ENCODE data around the gene HOXA1. TPM values are rescaled to one million over a fixed set of nuclear protein-coding genes. Genes with fewer than 3 reads are reported as not detected.
A peak's percentile ranks its signal among the peaks of the same experiment; 100 is the strongest.

HOXA1 gene
- total RNA-seq, 1 donor from 2014 or later: 5.5 TPM

DNA sequence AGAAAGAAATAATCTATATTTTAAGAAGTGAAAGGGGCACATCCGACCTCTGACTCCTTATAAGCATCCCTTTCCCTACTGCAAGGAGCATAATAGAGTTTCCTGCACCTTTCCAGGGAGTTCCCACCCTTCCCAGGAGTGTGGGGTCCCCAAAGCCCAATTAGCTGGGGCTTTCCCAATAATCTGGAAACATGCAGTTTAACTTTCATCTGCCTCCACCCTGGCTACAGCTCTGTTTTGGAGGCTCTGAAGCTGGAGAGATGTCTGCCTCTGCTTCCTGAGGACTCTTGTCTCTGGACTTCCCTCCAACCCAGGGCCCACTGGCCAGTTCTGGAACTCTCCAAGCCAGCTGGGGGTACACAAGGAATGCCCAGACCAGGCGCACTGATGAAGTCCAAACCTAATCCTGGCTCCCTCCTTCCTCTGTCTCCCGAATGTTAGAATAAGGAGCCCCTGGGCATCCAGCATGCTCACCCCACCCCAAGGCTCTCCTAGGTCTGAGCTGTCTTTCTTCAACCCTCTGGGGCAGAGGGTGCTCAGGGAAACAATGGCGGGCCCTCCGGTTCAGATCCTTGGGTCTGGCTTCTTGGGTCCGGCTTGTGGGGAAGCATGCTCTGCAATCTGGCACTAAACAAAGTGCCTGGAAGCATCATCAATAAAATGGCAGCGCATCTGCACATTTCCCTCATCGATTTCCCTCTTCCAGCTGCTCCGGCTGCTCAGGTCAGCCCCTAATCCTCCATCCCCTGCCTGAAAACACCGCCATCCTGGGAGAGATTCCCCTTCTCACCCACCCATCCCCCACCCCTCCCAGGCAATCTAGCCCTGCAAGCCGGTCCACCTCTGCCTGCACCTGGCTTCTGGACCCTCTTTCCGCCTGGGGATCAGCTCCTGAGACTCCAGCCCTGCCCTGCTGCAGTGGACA is 21.4 kb upstream of the HOXA1 start:
- no peak for DNase-seq (ENCODE audit: low read depth)

DNA sequence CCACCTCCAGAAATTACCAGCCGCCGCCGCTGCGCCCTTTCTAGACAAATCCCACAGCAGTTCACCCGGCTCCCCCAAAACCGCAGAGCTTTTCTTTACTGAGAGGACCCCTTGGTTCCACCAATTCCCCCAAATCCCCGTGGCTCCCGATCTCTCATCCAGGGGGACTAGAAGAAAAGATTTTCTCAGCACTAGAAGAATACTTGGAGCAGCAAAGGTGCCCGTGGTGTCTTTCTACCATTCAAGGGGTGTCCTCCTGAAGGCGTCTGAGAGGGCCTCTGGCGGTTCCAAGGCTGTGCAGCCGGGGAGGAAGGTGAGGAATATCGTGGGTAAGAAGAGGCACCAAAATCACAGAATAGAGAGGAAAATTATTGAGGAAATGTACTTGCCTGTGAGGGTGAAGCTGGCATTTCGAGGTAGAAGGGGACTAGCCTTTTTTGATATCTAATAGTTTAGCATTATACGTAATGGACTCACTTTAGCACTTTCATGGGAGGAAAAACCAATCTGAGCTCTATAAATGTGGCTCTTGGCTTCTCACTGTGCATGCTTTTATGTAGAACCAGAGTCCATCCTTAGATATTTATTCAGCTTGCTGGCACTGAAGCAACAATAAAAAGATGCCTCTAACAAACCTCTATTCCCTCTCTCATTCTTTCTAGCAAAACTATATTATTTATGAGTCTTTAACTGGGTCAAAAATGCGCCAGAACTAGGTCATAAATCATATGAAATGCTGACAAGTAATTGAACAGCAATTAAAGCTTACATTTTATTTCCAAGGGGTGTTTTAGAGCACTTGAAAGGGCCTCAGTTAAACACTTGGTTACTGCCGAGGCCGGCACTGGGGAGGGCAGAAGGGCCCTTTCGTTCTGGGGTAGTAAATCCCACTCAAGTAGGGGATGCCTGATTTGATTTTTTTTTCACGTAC is 20.5 kb upstream of the HOXA1 start:
- no peak for DNase-seq (ENCODE audit: low read depth)

DNA sequence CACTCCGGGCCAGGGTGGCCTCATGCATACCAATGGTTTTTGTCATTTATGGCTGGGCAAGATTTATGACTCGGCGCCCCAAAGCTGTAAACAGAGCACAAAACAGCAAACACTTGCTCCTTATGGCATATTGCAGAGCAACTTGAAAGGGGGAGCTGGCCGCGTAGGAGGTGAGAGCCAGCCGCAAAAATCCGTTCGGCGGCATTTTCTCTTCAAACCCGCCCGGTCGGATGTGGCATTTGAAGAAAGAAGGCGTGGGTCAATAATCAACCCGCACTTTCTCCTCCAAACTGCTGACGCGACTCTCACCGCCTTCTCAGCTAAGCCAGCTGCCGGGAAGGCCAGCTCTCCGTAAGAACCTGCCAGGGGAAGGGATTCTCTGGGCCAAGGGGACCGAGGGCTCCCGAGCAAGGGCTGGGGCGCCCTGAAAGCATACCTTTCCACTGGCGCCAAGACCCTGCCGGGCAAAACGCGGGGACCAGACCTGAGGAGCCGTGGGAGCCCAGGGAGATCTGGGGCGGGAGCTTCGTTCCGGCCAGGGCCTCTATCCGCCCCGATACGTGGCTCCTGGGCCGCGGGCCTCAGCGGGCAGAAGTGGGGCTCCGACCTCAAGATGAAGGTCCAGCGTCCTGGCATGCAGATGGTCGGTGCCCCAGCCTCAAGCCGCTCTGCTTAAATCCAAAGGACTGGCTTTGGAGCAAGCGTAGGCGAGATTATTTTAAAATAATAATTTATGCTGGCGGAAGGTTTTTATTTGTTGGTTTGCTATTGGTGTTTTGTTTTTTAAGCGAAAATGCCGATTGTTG is 19.6 kb upstream of the HOXA1 start:
- no peak for DNase-seq (ENCODE audit: low read depth)

DNA sequence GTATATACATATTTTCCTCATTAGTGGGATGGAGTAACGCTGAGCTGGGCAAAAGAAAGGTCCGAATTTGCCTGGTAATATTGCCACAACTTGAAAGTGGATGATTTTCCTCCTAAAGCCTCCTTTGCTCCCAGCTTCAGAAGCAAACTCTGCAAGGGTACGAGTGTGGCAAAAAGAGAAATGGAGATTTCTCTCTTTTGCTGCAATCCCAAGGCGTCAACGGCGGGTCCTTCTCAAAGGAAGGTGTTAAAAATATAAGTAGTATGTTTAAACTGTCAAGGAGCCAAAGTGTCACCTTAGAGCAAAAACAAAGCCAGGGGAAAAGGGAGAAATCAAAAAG is 19.1 kb upstream of the HOXA1 start:
- no peak for DNase-seq (ENCODE audit: low read depth)

DNA sequence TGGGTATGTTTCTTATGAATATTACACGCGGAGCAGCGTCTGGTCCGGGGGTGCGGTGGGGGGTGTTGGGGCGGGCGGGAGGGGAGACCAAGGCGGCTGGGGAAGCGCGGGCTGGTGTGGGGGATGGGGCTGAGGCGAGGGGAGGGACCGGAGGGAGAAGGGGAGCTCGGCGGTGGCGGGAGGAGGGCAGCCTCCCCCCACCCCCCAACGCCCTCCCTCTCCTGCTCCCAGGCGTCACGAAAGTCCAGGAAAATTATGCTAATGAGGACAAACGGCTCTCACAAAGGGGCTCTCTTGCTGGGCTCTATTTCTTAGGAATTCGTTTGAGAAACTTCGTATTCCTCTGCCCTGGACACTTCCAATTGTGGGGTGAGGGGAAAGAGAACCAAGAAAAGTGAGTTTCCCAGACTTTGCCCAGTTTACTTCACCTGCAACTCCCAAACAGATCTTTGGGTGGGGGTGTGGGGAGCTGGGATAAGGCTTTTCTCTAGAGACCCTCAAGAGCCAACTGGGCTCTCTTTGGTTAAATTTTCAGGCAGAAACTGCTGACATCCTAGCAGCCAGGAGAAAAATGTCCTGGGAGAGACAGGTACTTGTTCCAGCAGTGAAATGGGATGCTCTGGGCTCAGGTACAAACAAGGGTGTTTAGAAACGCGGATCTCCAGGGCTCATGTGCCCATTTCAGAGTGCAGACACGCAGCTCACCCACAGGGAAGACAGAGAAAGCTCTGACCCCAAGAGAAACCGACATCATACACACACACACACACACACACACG is 18.4 kb upstream of the HOXA1 start:
- DNase-seq (ENCODE audit: low read depth): peak; percentile 70

DNA sequence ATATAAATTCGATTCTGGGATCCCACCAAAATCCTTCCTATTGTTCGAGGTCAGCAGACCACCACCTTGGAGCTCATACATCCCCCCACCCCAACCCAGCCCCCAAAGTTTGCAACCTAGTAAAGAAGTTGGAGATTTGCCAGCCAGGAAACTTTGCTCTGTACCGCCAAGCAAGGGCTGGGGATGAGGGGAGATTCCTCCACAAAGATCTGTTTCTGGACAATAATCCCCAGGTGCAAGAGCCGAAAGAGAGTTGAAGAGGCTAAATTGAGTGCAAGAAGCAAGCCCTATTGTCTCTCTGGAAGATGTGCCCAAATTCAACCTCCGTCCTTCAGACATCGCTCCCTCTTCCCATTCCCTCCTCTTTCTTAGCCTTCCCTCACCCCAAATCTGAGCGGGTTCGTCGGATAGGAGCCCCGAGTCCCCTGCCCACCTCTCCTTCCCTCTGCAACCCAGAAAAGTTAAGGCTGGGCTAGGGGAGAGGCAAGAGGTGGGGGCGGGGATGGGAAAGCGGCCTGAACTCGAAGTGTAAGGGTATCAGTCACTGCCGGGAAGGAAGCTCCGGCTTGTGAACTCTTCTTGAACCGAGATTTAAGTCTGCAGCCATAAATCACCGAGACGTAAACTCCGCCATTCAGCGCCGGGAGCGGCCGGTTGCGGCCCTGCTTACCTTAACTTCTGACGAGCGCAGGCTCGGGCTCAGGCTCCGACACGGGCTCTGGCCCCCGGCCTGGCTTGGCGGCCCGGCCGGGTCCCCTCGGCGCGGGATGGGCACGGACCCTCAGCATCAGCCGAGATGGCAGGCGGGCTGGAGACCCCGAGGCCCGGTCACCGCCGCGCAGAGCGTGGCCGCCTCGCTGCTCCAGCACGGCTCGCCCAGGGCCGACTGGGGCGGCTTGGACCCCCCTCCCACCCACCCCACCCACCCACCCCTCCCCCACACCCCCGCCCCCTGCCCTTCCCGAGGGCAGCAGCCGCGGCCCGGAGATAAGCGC is 17.5 kb upstream of the HOXA1 start:
- DNase-seq (ENCODE audit: low read depth): peak; percentile 79

DNA sequence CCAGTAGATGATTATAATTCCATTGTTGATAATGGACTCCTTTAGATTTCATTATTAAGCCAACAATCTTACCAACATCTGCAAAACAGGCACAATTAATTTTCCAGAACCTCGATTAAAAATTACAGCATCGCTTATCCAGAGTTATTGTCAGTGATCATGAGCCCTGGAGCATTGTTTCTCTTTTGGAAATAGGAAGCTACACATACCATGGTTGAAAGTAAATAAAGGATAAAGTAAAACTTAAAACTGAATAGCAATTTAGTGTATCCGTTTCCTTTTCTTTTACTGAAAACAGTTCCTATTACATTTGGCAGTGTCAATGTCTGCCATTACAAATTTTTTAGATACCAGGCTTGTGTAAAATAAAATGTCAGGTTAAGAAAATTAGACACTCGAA is 16.6 kb upstream of the HOXA1 start:
- DNase-seq (ENCODE audit: low read depth): no peak

DNA sequence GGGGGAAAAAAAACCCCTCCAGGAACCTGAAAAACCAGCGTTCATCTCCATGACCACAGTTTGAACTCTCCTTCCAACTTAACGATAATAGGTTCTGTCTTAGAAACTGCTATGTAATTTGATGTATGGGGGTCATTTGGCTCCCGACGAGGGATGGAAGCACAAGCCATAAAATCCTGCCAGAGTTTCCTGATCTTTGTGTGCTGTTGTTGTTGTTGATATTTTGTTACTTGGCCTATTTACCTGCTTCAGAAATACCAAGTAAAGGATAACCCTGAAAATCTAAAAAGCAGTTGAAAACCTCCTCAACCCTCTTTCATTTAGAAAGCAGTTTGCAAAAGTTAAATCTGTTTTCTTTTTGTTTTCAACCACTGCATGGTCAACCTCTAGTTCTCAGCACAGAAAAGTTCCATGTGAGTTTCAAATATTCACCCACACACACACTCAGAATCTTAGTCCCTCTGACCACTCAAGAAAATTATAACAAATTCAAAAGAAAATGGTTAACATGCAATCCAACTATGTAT is 16.0 kb upstream of the HOXA1 start:
- no peak for DNase-seq (ENCODE audit: low read depth)

DNA sequence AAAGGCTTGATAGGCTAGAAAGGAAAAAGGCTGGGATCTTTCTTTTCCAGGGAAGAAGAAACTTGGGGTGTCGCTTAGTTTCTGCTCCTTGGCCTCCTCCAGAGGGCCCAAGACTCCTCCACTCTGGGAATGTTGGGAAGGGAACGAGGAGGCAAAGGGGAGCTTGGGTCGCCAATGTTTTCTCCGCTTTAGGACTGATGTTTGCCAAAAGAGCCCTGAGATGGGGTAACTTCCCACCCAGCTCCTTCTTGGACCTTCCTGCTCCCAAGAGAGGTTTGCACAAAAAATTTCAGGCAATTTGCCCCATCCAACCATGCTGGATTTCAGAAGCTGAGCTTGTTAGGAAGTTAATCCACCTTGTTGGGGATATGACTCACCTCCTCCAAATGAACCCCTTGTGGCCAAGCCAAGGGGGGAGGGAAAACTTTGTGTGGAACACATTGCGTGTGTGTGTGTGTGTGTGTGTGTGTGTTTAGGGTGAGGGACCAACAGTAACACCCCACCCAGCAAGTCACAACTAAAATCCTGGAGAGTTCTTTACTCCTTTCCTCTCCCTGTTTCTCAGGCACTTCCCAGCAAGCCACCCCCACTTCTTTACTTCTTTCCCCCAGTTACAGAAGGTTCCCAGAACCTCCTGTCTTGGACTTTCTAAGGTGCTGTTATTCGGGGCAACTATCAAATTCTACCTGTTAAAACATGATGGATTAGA is 15.4 kb upstream of the HOXA1 start:
- DNase-seq (ENCODE audit: low read depth): peak; percentile 45

DNA sequence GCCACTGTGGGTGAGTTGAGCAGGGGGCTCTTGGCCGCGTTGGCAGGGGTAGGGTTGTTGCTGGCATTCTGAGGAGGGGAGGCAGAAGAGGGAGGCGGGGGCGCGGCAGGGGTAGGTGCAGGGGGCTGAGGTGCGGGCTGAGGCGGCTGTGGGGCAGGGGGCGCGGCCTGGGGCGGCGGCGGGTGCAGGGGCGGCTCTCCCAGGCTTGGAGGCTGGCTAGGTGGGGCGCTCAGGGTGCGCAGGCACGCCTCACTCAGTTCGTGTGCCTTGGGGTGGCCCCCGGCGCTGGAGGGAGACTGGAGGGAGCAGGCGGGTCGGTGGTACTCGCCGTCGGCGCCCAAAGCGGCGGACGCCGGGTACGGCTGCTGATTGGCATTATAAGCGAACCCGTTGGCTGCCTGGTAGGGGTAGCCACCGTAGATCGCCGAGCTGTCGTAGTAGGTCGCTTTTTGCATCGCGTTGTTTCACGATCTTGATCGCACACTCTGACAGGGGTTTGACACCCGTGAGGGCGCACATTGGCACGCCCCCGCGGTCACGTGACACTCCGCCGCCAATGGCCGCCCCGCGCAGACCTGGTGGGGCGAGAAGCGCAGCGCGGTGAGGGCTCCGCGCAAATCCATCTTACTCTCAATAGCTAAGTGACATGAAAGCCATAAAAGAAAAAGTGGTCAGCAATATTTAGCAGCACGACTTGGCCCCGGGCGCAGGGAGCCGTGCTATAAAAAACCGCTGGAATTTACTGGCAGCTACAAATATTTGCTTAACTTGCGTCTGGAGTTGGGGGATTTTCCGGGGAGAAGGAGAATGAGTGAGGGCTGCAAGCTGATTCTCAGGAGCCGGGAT is 14.6 kb upstream of the HOXA1 start:
- peak; percentile 39 for DNase-seq (ENCODE audit: low read depth)

DNA sequence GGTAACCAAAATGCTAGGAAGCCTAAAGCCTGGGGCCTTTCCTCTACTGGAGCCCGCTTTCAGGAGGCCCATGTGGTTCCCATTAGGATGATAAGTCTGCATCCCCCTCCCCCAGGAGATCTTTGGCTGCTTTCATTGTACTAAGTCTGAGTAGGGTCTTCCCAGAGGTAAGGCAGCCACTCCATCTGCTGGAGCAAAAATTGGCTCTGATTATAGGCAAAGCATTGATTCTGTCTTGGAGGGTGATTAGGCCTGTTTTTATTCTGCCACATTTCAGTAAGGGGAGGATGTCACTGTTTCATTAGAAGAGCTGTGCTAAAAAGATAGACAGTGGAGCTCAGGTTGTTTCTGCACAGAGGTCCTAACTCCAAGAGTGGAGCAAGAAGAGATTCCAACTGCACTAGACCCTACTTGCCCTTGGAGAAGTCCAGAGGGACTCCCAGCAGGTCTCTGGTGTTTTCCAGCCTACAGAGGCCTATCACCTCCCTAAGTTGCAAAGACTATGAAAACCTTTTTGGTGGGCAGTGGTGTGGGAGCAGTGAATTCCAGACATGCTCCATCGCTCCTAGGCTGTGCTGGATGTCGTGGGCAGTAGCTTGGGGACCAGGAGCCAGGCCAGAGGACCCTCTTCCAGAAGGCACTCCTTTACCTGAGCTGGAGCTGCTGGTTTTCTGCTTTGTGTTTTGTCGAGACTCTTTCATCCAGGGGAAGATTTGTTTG is 13.8 kb upstream of the HOXA1 start:
- no peak for DNase-seq (ENCODE audit: low read depth)

DNA sequence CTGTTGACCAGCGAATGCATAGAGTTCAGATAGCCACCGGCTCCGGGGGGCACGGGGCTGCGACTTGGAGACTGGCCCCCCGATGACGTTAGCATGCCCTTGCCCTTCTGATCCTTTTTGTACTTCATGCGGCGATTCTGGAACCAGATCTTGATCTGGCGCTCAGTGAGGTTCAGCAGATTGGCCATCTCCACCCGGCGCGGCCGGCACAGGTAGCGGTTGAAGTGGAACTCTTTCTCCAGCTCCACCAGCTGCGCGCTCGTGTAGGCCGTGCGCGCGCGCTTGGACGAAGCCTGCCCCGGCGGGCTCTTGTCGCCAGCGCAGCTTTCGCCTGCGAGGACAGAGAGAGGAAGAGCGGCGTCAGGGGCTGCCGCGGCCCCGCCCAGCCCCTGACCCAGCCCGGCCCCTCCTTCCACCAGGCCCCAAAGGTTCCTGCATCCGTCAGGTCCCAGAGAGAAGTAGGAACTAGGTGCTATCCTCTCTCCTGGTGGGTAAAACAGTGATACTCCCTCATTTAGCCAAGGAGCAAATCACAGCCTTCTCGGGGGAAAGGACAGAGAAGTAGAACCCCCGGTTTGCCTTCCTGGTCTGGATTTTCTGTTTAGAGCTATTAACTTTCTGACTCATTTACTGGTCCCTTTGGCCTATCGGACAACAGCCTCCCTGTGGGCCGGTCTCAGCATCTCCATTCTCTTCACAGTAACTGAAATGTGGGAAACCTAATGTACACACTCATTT is 12.8 kb upstream of the HOXA1 start:
- no peak for DNase-seq (ENCODE audit: low read depth)

DNA sequence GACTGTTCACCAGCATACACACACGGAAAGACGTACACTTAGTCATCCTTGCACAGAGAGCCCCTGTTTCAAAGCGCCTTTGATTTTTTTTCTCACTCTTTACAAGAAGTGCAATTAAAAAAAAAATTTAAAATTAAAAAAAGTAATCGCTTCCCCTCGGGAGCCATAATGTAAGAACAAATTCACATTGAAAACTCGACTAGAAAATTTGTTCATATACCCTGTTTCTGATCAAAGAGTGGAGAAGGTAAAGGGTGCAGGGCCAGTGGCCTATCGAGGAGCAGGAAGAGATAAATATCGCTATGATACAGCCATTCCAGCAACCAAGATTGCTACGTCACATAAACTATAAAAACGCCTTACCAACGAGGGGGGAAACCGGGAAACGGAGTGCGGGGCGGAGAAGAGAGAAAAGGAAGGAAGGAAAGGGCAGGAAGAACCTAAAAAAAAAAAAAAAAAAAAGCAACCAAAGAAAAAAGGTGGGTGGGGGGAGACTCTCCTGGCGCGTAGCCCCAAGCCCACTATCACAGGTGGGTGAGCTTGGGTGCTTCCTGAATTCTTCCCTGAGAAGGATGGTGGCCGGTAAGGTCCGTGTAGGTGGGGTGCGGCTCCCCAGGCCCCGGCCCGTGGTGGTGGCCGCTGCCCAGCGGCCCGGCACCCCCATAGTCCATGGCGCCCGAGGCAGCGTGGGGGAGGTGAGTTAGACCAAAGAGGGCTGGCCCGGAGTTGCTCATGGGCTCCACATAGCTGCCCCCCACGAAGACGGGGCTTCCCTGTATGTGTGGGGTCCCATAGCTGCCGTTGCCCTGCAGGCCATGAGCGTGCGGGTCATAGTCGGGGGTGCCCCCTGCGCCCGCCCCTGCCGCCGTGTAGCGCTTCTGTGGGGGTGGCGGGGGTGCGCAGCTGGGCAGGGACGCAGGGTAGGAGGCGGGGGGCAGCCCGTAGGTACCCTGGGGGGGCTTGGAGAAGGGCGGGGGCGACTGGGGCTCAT is 11.9 kb upstream of the HOXA1 start:
- DNase-seq (ENCODE audit: low read depth): no peak

DNA sequence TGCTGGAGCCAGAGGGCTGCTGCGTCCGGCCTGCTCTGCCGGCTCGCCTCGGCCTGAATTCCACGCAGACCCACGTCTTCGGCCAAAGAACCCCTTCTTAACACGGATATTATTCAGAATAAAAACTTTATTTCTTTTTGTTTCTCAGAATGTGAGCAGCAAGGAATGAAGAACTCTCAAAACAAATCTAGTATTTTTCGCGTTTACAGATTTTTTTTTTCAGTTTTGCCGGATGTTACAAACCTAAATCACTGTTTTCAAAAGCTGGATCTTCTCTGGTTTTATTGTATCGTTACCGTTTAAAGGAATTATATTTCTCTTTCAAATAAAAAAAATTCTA is 11.1 kb upstream of the HOXA1 start:
- DNase-seq (ENCODE audit: low read depth): no peak
